ENCODE measurements around the gene FKBP1B. TPM values are rescaled to one million over a fixed set of nuclear protein-coding genes. Genes with fewer than 3 reads are reported as not detected.

Gene FKBP1B
- total RNA-seq, 4 donors from 2014 or later, result 6.7 to 16.3 (median 10.9) TPM

GRCh38 chr2:24016376-24016761 is 33.2 kb upstream of the FKBP1B start:
- Histone ChIP-seq H3K4me1 (no peaks in the 10 kb centered on the region), H3K27me3 (no peaks in the 10 kb centered on the region), H3K9me3 (no peaks in the 10 kb centered on the region), H3K27ac (no peak overlapping the region), H3K4me3 (no peak overlapping the region), H3K36me3 (no peaks in the 10 kb centered on the region)
- TF ChIP-seq POLR2A (IDR thresholded peaks at IDR 0.05), result no peak
- no peak for TF ChIP-seq CTCF (IDR thresholded peaks at IDR 0.05)
- no peak for DNase-seq

- no peaks in the 10 kb centered on the region for H3K4me1 ChIP-seq
- no peaks in the 10 kb centered on the region for H3K9me3 ChIP-seq
- H3K4me3 ChIP-seq, result no peak overlapping the region
- TF ChIP-seq POLR2A (IDR thresholded peaks at IDR 0.05) (no peak), CTCF (IDR thresholded peaks at IDR 0.05) (no peak)
- no peaks in the 10 kb centered on the region for H3K27me3 ChIP-seq
- H3K36me3 ChIP-seq, result no peaks in the 10 kb centered on the region
- H3K27ac ChIP-seq, result no peak overlapping the region
- no peak for DNase-seq
Measured at GRCh38 chr2:24016853-24017703, 32.5 kb upstream of the FKBP1B start.

- no peaks in the 10 kb centered on the region for H3K9me3 ChIP-seq
- TF ChIP-seq CTCF (IDR thresholded peaks at IDR 0.05) (no peak), POLR2A (IDR thresholded peaks at IDR 0.05) (no peak)
- peaks cover 0 to 2% (median 0%) of the 10 kb centered on the region in 3 donors for H3K36me3 ChIP-seq
- no peak for DNase-seq
- no peaks in the 10 kb centered on the region for H3K27me3 ChIP-seq
- H3K4me3 ChIP-seq, result no peak overlapping the region
- H3K4me1 ChIP-seq, result no peaks in the 10 kb centered on the region
- H3K27ac ChIP-seq, result no peak overlapping the region
Measured at GRCh38 chr2:24017711-24018110, 31.8 kb upstream of the FKBP1B start.

GRCh38 chr2:24018241-24018640 is 31.3 kb upstream of the FKBP1B start:
- TF ChIP-seq CTCF (IDR thresholded peaks at IDR 0.05) (no peak), POLR2A (IDR thresholded peaks at IDR 0.05) (no peak)
- Histone ChIP-seq H3K4me1 (no peaks in the 10 kb centered on the region), H3K36me3 (peaks cover 0 to 7% (median 0%) of the 10 kb centered on the region in 3 donors), H3K27ac (no peak overlapping the region), H3K27me3 (no peaks in the 10 kb centered on the region), H3K9me3 (no peaks in the 10 kb centered on the region), H3K4me3 (no peak overlapping the region)
- no peak for DNase-seq

DNA sequence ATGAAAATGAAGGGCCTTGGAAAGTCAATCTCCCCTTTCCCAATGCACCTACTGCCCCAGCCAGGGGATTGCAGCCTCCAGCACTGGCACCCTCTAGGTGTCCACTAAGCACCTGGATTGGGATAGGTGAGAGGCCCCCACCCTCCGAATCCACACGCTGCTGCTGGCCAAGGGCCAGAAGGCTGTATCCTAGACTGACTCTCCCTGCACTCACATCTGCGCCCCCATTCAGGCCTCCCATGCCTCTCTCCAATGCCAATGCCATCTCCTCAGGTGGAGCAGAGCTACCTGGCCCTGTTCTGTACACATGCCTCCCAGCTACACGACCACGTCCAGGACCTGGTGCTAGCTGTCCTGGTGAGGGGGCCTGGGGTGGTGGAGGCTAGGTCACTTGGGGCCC is 29.8 kb upstream of the FKBP1B start:
- H3K36me3 ChIP-seq, result peaks cover 0 to 7% (median 0%) of the 10 kb centered on the region in 3 donors
- H3K27me3 ChIP-seq, result no peaks in the 10 kb centered on the region
- no peak overlapping the region for H3K4me3 ChIP-seq
- no peaks in the 10 kb centered on the region for H3K4me1 ChIP-seq
- no peak for TF ChIP-seq CTCF (IDR thresholded peaks at IDR 0.05)
- no peak for TF ChIP-seq POLR2A (IDR thresholded peaks at IDR 0.05)
- DNase-seq, result no peak
- H3K9me3 ChIP-seq, result no peaks in the 10 kb centered on the region
- H3K27ac ChIP-seq, result no peak overlapping the region
